ENCODE data around the gene ZNF81. TPM values are rescaled to one million over a fixed set of nuclear protein-coding genes. Genes with fewer than 3 reads are reported as not detected.
"Not testable (repeated sequence)": the region's sequence is repeated elsewhere in the genome, so short reads cannot be mapped to it uniquely, and the experiment has no call there.

ZNF81 gene
- total and polyA plus RNA-seq, 2 experiments from 2014 or later = 6.9 to 12.7 TPM

DNA sequence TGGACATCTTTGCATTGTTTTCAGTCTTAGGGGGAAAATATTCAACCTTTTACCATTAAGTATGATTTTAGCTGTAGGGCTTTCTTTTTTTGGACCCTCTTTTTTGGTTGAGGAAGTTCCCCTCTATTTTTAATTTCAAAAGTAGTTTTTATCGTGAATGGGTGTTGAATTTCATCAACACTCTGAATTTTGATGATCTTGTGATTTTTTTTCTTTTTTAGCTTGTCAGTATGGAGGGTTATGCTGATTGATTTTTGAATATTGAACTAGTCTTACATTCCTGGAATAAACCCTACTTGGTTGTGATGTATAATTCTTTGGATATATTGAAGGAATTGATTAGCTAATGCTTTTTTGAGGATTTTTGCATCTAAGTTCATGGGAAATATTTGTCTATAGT lies 1.7 kb downstream of the ZNF81 start:
- H3K27ac ChIP-seq = no peak overlapping the region
- H3K9me3 ChIP-seq (ENCODE audit: low read depth) = no peaks in the 10 kb centered on the region
- H3K36me3 ChIP-seq = no peaks in the 10 kb centered on the region
- DNase-seq (ENCODE audit: low read depth in 1 of 2, low spot score in 1 of 2) = no peak
- TF ChIP-seq, protein P1, sequence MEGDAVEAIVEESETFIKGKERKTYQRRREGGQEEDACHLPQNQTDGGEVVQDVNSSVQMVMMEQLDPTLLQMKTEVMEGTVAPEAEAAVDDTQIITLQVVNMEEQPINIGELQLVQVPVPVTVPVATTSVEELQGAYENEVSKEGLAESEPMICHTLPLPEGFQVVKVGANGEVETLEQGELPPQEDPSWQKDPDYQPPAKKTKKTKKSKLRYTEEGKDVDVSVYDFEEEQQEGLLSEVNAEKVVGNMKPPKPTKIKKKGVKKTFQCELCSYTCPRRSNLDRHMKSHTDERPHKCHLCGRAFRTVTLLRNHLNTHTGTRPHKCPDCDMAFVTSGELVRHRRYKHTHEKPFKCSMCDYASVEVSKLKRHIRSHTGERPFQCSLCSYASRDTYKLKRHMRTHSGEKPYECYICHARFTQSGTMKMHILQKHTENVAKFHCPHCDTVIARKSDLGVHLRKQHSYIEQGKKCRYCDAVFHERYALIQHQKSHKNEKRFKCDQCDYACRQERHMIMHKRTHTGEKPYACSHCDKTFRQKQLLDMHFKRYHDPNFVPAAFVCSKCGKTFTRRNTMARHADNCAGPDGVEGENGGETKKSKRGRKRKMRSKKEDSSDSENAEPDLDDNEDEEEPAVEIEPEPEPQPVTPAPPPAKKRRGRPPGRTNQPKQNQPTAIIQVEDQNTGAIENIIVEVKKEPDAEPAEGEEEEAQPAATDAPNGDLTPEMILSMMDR (IDR thresholded peaks at IDR 0.05; ENCODE audit: low read depth, low read length) = no peak
- no peak overlapping the region for H3K4me3 ChIP-seq
- no peaks in the 10 kb centered on the region for H3K27me3 ChIP-seq
- H3K4me1 ChIP-seq (ENCODE audit: low read depth) = no peaks in the 10 kb centered on the region

DNA sequence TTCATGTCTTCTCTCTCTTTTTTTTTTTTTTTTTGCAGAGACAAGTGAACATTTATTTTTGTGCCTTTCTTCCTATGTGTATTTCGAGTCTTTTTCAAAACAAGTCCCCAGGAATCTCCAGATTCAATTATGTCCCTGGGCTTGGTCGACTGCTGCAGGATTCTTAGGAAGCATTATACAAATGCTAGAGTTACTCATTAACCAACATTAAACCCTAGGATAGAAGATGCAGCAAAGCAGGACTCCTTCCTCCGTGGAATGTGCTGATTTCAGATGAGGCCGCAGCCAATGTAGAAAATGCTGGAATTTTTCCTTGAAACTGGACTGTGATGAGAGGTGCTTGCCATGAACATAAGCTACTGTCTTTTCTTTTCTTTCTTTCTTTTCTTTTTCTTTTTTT lies 3.4 kb downstream of the ZNF81 start:
- Histone ChIP-seq H3K9me3 (ENCODE audit: low read depth) (no peaks in the 10 kb centered on the region), H3K27ac (no peak overlapping the region), H3K27me3 (no peaks in the 10 kb centered on the region), H3K4me3 (no peak overlapping the region), H3K4me1 (ENCODE audit: low read depth) (no peaks in the 10 kb centered on the region), H3K36me3 (no peaks in the 10 kb centered on the region)
- TF ChIP-seq, protein P1 (IDR thresholded peaks at IDR 0.05; ENCODE audit: low read depth, low read length) = no peak
- no peak for DNase-seq (ENCODE audit: low read depth in 1 of 2, low spot score in 1 of 2)

DNA sequence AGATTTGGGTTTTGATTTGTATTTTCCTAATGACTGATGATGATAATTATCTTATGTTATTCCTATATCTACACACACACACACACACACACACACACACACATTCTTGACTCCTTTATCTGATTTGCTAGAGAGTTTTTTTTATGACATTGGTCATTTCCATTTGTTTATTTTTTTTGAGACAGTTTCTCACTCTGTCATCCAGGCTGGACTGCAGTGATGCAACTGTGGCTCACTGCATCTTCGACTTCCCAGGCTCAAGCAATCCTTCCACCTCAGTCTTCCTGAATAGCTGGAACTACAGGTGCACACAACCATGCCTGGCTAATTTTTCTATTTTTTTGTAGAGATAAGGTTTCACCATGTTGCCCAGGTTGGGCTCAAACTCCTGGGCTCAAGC lies 6.7 kb downstream of the ZNF81 start:
- Histone ChIP-seq H3K4me3 (no peak overlapping the region), H3K27me3 (no peaks in the 10 kb centered on the region), H3K36me3 (peaks cover 4% of the 10 kb centered on the region), H3K9me3 (ENCODE audit: low read depth) (no peaks in the 10 kb centered on the region), H3K4me1 (ENCODE audit: low read depth) (no peaks in the 10 kb centered on the region), H3K27ac (no peak overlapping the region)
- no peak for DNase-seq (ENCODE audit: low read depth in 1 of 2, low spot score in 1 of 2)
- TF ChIP-seq, protein P1 (IDR thresholded peaks at IDR 0.05; ENCODE audit: low read depth, low read length) = no peak

DNA sequence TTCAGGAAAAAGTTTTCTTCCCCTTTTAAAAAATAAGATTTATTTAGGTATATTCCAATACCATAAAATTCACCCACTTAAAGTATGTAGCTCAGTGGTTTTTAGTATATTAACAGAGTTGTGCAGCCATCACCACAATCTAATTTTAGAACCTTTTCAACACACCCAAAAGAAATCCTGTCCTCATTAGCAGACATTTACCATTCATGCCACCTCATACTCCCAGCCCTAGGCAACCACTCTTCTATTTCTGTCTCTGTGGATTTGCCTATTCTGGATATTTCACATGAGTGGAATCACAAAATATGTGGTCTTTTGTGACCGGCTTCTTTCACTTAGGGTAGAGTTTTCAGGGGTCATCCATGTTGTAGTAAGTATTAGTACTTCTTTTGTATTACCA lies 7.4 kb downstream of the ZNF81 start:
- Histone ChIP-seq H3K9me3 (ENCODE audit: low read depth) (no peaks in the 10 kb centered on the region), H3K36me3 (peaks cover 4% of the 10 kb centered on the region), H3K4me1 (ENCODE audit: low read depth) (no peaks in the 10 kb centered on the region), H3K4me3 (no peak overlapping the region), H3K27ac (no peak overlapping the region), H3K27me3 (no peaks in the 10 kb centered on the region)
- DNase-seq (ENCODE audit: low read depth in 1 of 2, low spot score in 1 of 2) = no peak
- TF ChIP-seq, protein P1 (IDR thresholded peaks at IDR 0.05; ENCODE audit: low read depth, low read length) = no peak

DNA sequence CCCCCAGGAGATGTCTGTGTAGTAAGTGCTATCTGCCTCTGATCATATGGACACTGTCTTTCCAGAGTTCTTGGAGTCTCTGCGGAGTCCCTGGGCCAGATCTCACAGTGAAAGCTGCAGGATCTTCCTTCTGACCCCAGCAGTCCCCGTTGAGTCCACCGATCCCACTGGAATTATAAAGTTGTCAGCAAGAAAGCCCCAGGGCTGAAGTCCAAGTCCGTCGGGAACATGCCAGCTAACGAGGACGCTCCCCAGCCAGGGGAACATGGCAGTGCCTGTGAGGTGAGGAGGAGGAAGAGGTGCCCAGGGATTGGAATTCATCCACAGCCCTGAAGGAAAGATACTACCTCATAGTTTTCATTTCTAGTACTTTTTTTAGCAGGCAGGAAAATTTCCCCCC lies 9.3 kb downstream of the ZNF81 start:
- TF ChIP-seq, protein P1 (IDR thresholded peaks at IDR 0.05; ENCODE audit: low read depth, low read length) = no peak

DNA sequence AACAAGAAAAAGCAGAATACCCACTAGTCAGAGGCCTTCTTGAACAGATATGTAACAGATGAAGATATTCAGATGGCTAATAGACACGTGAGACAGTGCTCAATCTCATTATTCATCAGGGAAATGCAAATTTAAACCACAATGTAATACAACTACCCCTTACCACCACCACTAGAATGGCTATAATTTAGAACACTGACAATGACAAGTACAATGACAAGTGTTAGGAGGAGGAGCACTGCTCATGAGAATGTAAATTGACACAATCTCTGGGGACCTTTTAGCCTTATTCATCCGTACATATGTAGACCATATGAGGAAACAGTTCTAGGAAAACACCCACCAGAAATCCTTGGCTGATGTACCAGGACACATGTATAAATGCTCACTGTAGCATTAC lies 13.1 kb downstream of the ZNF81 start:
- Histone ChIP-seq H3K4me3 (no peak overlapping the region), H3K9me3 (ENCODE audit: low read depth) (no peaks in the 10 kb centered on the region), H3K27me3 (no peaks in the 10 kb centered on the region), H3K36me3 (peaks cover 8% of the 10 kb centered on the region), H3K27ac (no peak overlapping the region), H3K4me1 (ENCODE audit: low read depth) (no peaks in the 10 kb centered on the region)
- no peak for DNase-seq (ENCODE audit: low read depth in 1 of 2, low spot score in 1 of 2)
- TF ChIP-seq, protein P1 (IDR thresholded peaks at IDR 0.05; ENCODE audit: low read depth, low read length) = no peak

More for the DNA sequence above, 9.3 kb downstream of the ZNF81 start:
- DNase-seq (ENCODE audit: low read depth in 1 of 2, low spot score in 1 of 2) = no peak
- H3K36me3 ChIP-seq = peaks cover 4% of the 10 kb centered on the region
- H3K4me1 ChIP-seq (ENCODE audit: low read depth) = no peaks in the 10 kb centered on the region
- H3K9me3 ChIP-seq (ENCODE audit: low read depth) = no peaks in the 10 kb centered on the region
- no peak overlapping the region for H3K4me3 ChIP-seq
- no peaks in the 10 kb centered on the region for H3K27me3 ChIP-seq
- H3K27ac ChIP-seq = no peak overlapping the region

DNA sequence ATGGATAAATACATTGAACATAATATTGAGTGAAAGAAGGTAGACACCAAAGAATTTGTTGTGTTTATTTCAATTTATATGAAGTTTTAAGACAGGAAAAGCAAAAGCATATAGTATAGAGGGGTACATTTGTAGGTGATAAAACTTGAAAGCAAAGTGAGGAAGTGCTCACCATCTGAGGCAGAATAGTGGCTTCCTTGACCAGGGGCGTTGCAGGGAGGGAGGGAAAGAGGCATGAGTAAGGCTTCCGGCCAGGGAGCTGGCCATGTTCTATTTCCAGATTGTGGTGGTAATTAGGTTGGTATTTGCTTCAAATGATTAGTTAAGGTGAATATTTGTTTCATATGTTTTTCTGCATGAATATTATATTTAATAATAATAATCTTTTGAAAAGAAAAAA lies 13.7 kb downstream of the ZNF81 start:
- not testable (repeated sequence) for H3K4me3 ChIP-seq; H3K4me1 ChIP-seq (ENCODE audit: low read depth); DNase-seq (ENCODE audit: low read depth in 1 of 2, low spot score in 1 of 2); H3K36me3 ChIP-seq; H3K9me3 ChIP-seq (ENCODE audit: low read depth); H3K27ac ChIP-seq; H3K27me3 ChIP-seq

Measured in cardiac muscle cell (in vitro differentiated cells and primary cell).